HepG2 (cell line): ENCODE measurements around the gene TXNRD1. TPM values are rescaled to one million over a fixed set of nuclear protein-coding genes. Genes with fewer than 3 reads are reported as not detected.

Experiments used
- ATAC-seq: fragments of 200-7000 bp; cut with Tn5 transposase; 3 replicates; pipeline ENCODE4 v1.9.1; 2020; ENCODE audit warnings: mild to moderate bottlenecking, moderate library complexity
- BruUV-seq: library from RNA; stranded (reverse); fragments of 400-500 nt; replicated peaks from 2 replicates; lab custom pipeline; 2021; lab: Mats Ljungman, UMichigan
- CTCF ChIA-PET: fragments of 300-600 bp; formaldehyde crosslinking; extraction: SDS; loops from one replicate; lab custom pipeline; 2021; ENCODE audit warnings: low total read pairs, inconsistent platforms, low intra/inter-chr PET ratio; lab: Yijun Ruan, JAX
- POLR2A ChIA-PET: fragments of 350-600 bp; sonication (Branson Sonifier 250); formaldehyde crosslinking; loops from one replicate; lab custom pipeline; 2020; ENCODE audit warnings: antibody characterized with exemption, inconsistent platforms; lab: Yijun Ruan, JAX
- DNase-seq: peaks from one replicate; pipeline ENCODE4 v3.0.0-alpha.2; 2015; ENCODE audit warnings: low spot score
- FAIRE-seq: peaks from 3 replicates; lab custom pipeline; 2011; peaks lifted over from hg19 to GRCh38; lab: Jason Lieb, UNC
- H2AFZ ChIP-seq: one replicate; pipeline ENCODE4 v1.6.1; 2011; ENCODE audit warnings: low read length, inconsistent platforms
- H3K27ac ChIP-seq: fragments of 300-600 bp; 3 replicates; pipeline ENCODE4 v1.8.0; 2011; ENCODE audit warnings: mixed run types, mild to moderate bottlenecking, mixed read lengths, low read length, inconsistent platforms; ENCODE audit not compliant: insufficient read depth; ENCODE audit errors: extremely low read length
- H3K27me3 ChIP-seq, 2 experiments: fragments of 200-600 bp in 1 of 2; 2 replicates in 1 of 2; 3 replicates in 1 of 2; pipeline versions ENCODE4 v1.6.0 to v1.8.0; 2011; ENCODE audit warnings: low read length in 2 of 2, mild to moderate bottlenecking in 2 of 2, moderate library complexity in 2 of 2, inconsistent platforms in 1 of 2; ENCODE audit not compliant: insufficient read depth in 2 of 2, control insufficient read depth in 1 of 2
- H3K36me3 ChIP-seq, 2 experiments: fragments of 200-600 bp in 1 of 2; replicated peaks in 1 of 2; 2 replicates in 1 of 2; 3 replicates in 1 of 2; pipeline versions ENCODE4 v1.5.1 to v1.8.0; 2011; ENCODE audit warnings: low read length in 2 of 2, inconsistent platforms in 1 of 2; ENCODE audit not compliant: insufficient read depth in 2 of 2, control insufficient read depth in 1 of 2
- H3K4me1 ChIP-seq: 2 replicates; pipeline ENCODE4 v1.5.1; 2012; ENCODE audit warnings: low read length, inconsistent platforms; ENCODE audit not compliant: insufficient read depth
- H3K4me2 ChIP-seq: 2 replicates; pipeline ENCODE4 v1.6.0; 2011; ENCODE audit warnings: low read depth, low read length, inconsistent platforms
- H3K4me3 ChIP-seq, 3 experiments: fragments of 200-600 bp in 1 of 3; sonication (generic), shearing (Covaris generic) in 1 of 3; replicated peaks in 1 of 3; 2 replicates each; pipeline ENCODE4 v1.5.1; 2011 to 2016; ENCODE audit warnings: low read length in 3 of 3, inconsistent platforms in 2 of 3, low read depth in 2 of 3, mild to moderate bottlenecking in 2 of 3, control low read depth in 1 of 3, mixed read lengths in 1 of 3; ENCODE audit not compliant: insufficient read depth in 1 of 3
- H3K79me2 ChIP-seq: one replicate; pipeline ENCODE4 v1.6.1; 2011; ENCODE audit warnings: low read length, inconsistent platforms; ENCODE audit not compliant: insufficient read depth
- H3K9ac ChIP-seq: 2 replicates; pipeline ENCODE4 v1.6.0; 2011; ENCODE audit warnings: mild to moderate bottlenecking, low read depth, low read length, inconsistent platforms; ENCODE audit not compliant: insufficient read depth
- H3K9me3 ChIP-seq: 2 replicates; pipeline ENCODE4 v1.5.1; 2012; ENCODE audit warnings: mild to moderate bottlenecking, low read length
- H4K20me1 ChIP-seq: 2 replicates; pipeline ENCODE4 v1.6.0; 2011; ENCODE audit warnings: inconsistent platforms, mild to moderate bottlenecking, low read length, moderate library complexity; ENCODE audit not compliant: insufficient read depth
- ARNTL ChIP-seq: sonication (generic); formaldehyde crosslinking; IDR thresholded peaks from 2 replicates; pipeline ENCODE4 v1.4.0; 2020; ENCODE audit warnings: mild to moderate bottlenecking, missing genetic modification reagents
- CEBPB ChIP-seq: IDR thresholded peaks from 2 replicates; pipeline ENCODE4 v1.6.1; 2011; ENCODE audit warnings: low read depth, low read length, improper control_type of control experiment, borderline replicate concordance
- FOXA3 ChIP-seq: IDR thresholded peaks from 2 replicates; pipeline ENCODE4 v1.6.1; 2016; ENCODE audit warnings: missing genetic modification reagents, missing compliant biosample characterization
- HNRNPH1 ChIP-seq: fragments of 200-400 bp; formaldehyde crosslinking; optimal IDR thresholded peaks from 2 replicates; pipeline ENCODE3; 2017; ENCODE audit warnings: mild to moderate bottlenecking, low read depth, low read length
- PRDM10 ChIP-seq: sonication (generic); formaldehyde crosslinking; IDR thresholded peaks from 2 replicates; pipeline ENCODE4 v1.4.0; 2020; ENCODE audit warnings: low read depth, missing genetic modification reagents
- TEF ChIP-seq: sonication (generic); formaldehyde crosslinking; IDR thresholded peaks from 2 replicates; pipeline ENCODE4 v1.5.0; 2020; ENCODE audit warnings: missing genetic modification reagents
- ZNF564 ChIP-seq: sonication (generic); formaldehyde crosslinking; IDR thresholded peaks from 2 replicates; pipeline ENCODE4 v1.8.1; 2023; ENCODE audit warnings: mild to moderate bottlenecking, missing genetic modification reagents
- WGBS: methylation state at CpG from one replicate; pipeline ENCODE4 v1.1.6; 2017; ENCODE audit warnings: low lambda C conversion rate; 5-methylcytosine and 5-hydroxymethylcytosine counted together
- in situ Hi-C: cut with HindIII; loops from 2 replicates; pipeline ENCODE4 v1.10.0; 2017; ENCODE audit warnings: low pct_unique_long_range_greater_than_20kb; ENCODE audit not compliant: extremely low pct_ligation_motif_present
- intact Hi-C: fragments of 100-400 bp; cut with micrococcal nuclease; formaldehyde crosslinking; loops from one replicate; pipeline ENCODE4 v1.10.0; 2022; ENCODE audit not compliant: unreplicated experiment
- polyA plus RNA-seq, 8 experiments: library from polyadenylated mRNA; depleted of rRNA in 3 of 8; stranded (reverse) in 7 of 8; unstranded in 1 of 8; fragments of >200 nt; fragmentation: Illumina TruSeq in 4 of 8; extraction: Trizol in 4 of 8; gene quantifications; 2 replicates each; pipeline versions ENCODE4 v1.2.1 to v1.2.3, GENCODE V29; 2011 to 2016; ENCODE audit warnings: low read depth in 4 of 8, missing spikeins in 1 of 8, mixed read lengths in 1 of 8; ENCODE audit not compliant: insufficient read depth in 1 of 8
- total RNA-seq, 5 experiments: library from RNA; depleted of rRNA; stranded (reverse); fragments of >200 nt; fragmentation: Illumina TruSeq; extraction: Trizol; gene quantifications; 2 replicates each; pipeline ENCODE4 v1.2.3, GENCODE V29; 2016; ENCODE audit warnings: low read depth in 1 of 5

TXNRD1 gene
- total and polyA plus RNA-seq, 2 of the 13 experiments (the other 11 are each of a cell fraction or from before 2014, with no cell fraction given): 54.0 to 190 TPM

DNA sequence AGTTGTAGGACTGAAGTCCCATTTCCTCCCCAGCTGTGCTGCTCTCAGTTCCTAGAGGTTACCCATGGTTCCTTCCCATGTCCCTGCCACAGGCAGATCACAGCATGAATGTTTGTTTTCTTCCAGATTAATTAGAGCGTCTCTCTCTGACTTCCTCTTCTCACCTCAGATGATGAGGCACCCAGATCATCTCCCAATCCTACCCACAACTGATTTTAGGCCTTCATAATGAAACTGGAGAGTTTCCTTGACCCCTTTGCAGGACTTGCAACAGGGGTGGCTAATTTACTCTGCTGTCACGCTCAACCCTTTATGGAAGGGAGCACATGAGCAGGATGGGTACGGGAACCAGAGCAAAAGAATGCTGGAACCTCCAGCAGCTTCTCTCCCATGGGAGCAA lies 32.1 kb upstream of the TXNRD1 start:
- peaks cover 14% of the 10 kb centered on the region for H3K4me1 ChIP-seq
- ATAC-seq (no peak), FAIRE-seq (no peak), DNase-seq (no peak)
- in situ Hi-C loops: no loop called here
- no peaks in the 10 kb centered on the region for H3K9me3 ChIP-seq
- no peaks in the 10 kb centered on the region for H3K79me2 ChIP-seq
- H3K36me3 ChIP-seq: no peaks in the 10 kb centered on the region
- no peak overlapping the region for H3K4me3 ChIP-seq
- ChIA-PET POLR2A (no interaction called here), CTCF (no interaction called here)
- H3K4me2 ChIP-seq: no peak overlapping the region
- H3K9ac ChIP-seq: no peak overlapping the region
- no peaks in the 10 kb centered on the region for H3K27me3 ChIP-seq
- BruUV-seq: no TSS peak
- TF ChIP-seq ZNF564: no peak
- no peak for TF ChIP-seq CEBPB
- no peak for TF ChIP-seq PRDM10 (CRISPR knock-in tag)
- TF ChIP-seq ARNTL (CRISPR knock-in tag): no peak
- no peak for TF ChIP-seq HNRNPH1
- no peak for TF ChIP-seq TEF
- TF ChIP-seq FOXA3 (CRISPR knock-in tag): no peak
- WGBS: 5% methylated on average over 3 of the region's 3 CpGs
- intact Hi-C loops: no loop called here
- H2AFZ ChIP-seq: no peak overlapping the region
- no peaks in the 10 kb centered on the region for H4K20me1 ChIP-seq
- no peak overlapping the region for H3K27ac ChIP-seq
